Colonic mucosa (tissue), 4 donors: ENCODE data around the gene SEC22A. TPM values are rescaled to one million over a fixed set of nuclear protein-coding genes. Genes with fewer than 3 reads are reported as not detected.

Experiments
- DNase-seq: peaks from one replicate; pipeline ENCODE4 v3.0.0-alpha.2; 2020
- H3K27ac ChIP-seq: fragments of 200-600 bp; one replicate; pipeline ENCODE4 v1.8.0; 2021
- H3K27me3 ChIP-seq: fragments of 200-600 bp; one replicate; pipeline ENCODE4 v1.8.0; 2021
- H3K36me3 ChIP-seq: fragments of 200-600 bp; one replicate; pipeline ENCODE4 v1.8.0; 2021
- H3K4me1 ChIP-seq: fragments of 200-600 bp; one replicate; pipeline ENCODE4 v1.8.0; 2021; ENCODE audit warnings: mild to moderate bottlenecking
- H3K4me3 ChIP-seq: fragments of 200-600 bp; one replicate; pipeline ENCODE4 v1.8.0; 2021
- H3K9ac ChIP-seq, 2 donors: one replicate each; pipeline ENCODE4 v1.7.0; 2013; ENCODE audit warnings: control low read depth in 2 of 2, low read depth in 2 of 2, low read length in 2 of 2
- H3K9me3 ChIP-seq: fragments of 200-600 bp; one replicate; pipeline ENCODE4 v1.8.0; 2021
- intact Hi-C: fragments of 100-400 bp; cut with DNase I; formaldehyde crosslinking; loops from one replicate; pipeline ENCODE4 v1.14.1; 2022
- total RNA-seq, 2 donors: library from RNA; stranded (reverse); fragmentation: NEBNext Ultra II Directional in 1 of 2; extraction: Animal tissue kit (Norgen Biotek cat#: 25700) in 1 of 2; gene quantifications; one replicate each; pipeline ENCODE4 v1.2.1, GENCODE V29; 2021
- TF ChIP-seq, protein P1 (sequence below): fragments of 200-600 bp; IDR thresholded peaks from one replicate; pipeline ENCODE4 v1.8.0; 2022; ENCODE audit warnings: antibody characterized with exemption, mild to moderate bottlenecking
- donor health status: healthy.
- donor health status: DM: no; HTN: no; CAD: no.
- donor health status: DM: no; HTN: no; CAD: no.

SEC22A gene
- total RNA-seq, 2 donors from 2014 or later, result 15.6 to 18.7 TPM

GRCh38 chr3:123283657-123284398 is 82.1 kb downstream of the SEC22A start:
- no peaks in the 10 kb centered on the region for H3K36me3 ChIP-seq

GRCh38 chr3:123284399-123285010 is 82.8 kb downstream of the SEC22A start:
- Histone ChIP-seq H3K9ac (no peak overlapping the region), H3K36me3 (no peaks in the 10 kb centered on the region), H3K27me3 (no peaks in the 10 kb centered on the region), H3K4me1 (no peaks in the 10 kb centered on the region), H3K9me3 (no peaks in the 10 kb centered on the region), H3K27ac (no peak overlapping the region), H3K4me3 (no peak overlapping the region)
- DNase-seq, result no peak
- TF ChIP-seq, protein P1, sequence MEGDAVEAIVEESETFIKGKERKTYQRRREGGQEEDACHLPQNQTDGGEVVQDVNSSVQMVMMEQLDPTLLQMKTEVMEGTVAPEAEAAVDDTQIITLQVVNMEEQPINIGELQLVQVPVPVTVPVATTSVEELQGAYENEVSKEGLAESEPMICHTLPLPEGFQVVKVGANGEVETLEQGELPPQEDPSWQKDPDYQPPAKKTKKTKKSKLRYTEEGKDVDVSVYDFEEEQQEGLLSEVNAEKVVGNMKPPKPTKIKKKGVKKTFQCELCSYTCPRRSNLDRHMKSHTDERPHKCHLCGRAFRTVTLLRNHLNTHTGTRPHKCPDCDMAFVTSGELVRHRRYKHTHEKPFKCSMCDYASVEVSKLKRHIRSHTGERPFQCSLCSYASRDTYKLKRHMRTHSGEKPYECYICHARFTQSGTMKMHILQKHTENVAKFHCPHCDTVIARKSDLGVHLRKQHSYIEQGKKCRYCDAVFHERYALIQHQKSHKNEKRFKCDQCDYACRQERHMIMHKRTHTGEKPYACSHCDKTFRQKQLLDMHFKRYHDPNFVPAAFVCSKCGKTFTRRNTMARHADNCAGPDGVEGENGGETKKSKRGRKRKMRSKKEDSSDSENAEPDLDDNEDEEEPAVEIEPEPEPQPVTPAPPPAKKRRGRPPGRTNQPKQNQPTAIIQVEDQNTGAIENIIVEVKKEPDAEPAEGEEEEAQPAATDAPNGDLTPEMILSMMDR, result no peak
- intact Hi-C loops, result no loop called here

More at GRCh38 chr3:123283657-123284398, 82.1 kb downstream of the SEC22A start:
- TF ChIP-seq, protein P1, result no peak
- H3K27me3 ChIP-seq, result no peaks in the 10 kb centered on the region
- no peaks in the 10 kb centered on the region for H3K4me1 ChIP-seq
- no peak for DNase-seq
- H3K9me3 ChIP-seq, result no peaks in the 10 kb centered on the region
- intact Hi-C loops, result no loop called here
- H3K9ac ChIP-seq, result no peak overlapping the region
- H3K27ac ChIP-seq, result no peak overlapping the region
- H3K4me3 ChIP-seq, result no peak overlapping the region

- H3K27me3 ChIP-seq, result no peaks in the 10 kb centered on the region
- H3K9ac ChIP-seq, result no peak overlapping the region
- H3K4me1 ChIP-seq, result no peaks in the 10 kb centered on the region
- no peaks in the 10 kb centered on the region for H3K9me3 ChIP-seq
- TF ChIP-seq, protein P1, result no peak
- DNase-seq, result no peak
- H3K4me3 ChIP-seq, result no peak overlapping the region
- H3K27ac ChIP-seq, result no peak overlapping the region
- no peaks in the 10 kb centered on the region for H3K36me3 ChIP-seq
- intact Hi-C loops, result no loop called here
Observed at GRCh38 chr3:123285066-123285465, 83.3 kb downstream of the SEC22A start.

GRCh38 chr3:123285479-123285878 is 83.7 kb downstream of the SEC22A start:
- Histone ChIP-seq H3K9me3 (no peaks in the 10 kb centered on the region), H3K27me3 (no peaks in the 10 kb centered on the region), H3K36me3 (no peaks in the 10 kb centered on the region), H3K4me3 (no peak overlapping the region), H3K4me1 (no peaks in the 10 kb centered on the region), H3K9ac (no peak overlapping the region), H3K27ac (no peak overlapping the region)
- DNase-seq, result no peak
- TF ChIP-seq, protein P1, result no peak
- intact Hi-C loops, result no loop called here

DNA sequence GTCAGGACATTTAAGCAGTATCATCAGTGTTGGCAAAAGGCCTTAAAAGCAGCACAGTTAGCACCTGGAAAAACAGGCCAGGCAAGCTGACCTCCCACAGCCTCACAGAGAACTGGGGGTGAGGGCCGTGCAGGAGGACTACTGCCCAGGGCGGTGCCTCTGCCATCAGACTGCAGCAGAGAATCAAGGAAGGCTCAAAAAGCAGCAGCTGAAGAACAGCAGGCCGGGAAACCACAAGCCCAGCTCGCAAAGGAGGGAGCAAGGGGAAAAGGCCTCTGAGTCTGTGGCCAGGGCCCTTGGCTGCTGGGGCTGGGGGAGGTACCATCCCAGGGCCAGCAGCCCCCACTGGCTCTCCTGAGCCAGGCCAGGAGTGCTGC is 84.2 kb downstream of the SEC22A start:
- DNase-seq, result no peak
- no peak overlapping the region for H3K27ac ChIP-seq
- TF ChIP-seq, protein P1, result no peak
- no peak overlapping the region for H3K4me3 ChIP-seq
- no peaks in the 10 kb centered on the region for H3K36me3 ChIP-seq
- H3K27me3 ChIP-seq, result no peaks in the 10 kb centered on the region
- intact Hi-C loops, result no loop called here
- no peaks in the 10 kb centered on the region for H3K9me3 ChIP-seq
- H3K4me1 ChIP-seq, result no peaks in the 10 kb centered on the region
- no peak overlapping the region for H3K9ac ChIP-seq
